Astrocyte (in vitro differentiated cells and primary cell): Measurements from ENCODE around the gene MOGAT3. TPM values are rescaled to one million over a fixed set of nuclear protein-coding genes. Genes with fewer than 3 reads are reported as not detected.

ENCODE experiments used
- DNase-seq: peaks from one replicate; pipeline ENCODE4 v3.0.0-alpha.2; 2010; ENCODE audit warnings: low read depth
- FAIRE-seq: peaks from 2 replicates; lab custom pipeline; 2011; peaks lifted over from hg19 to GRCh38; lab: Jason Lieb, UNC
- H2AFZ ChIP-seq: 2 replicates; pipeline ENCODE4 v1.6.0; 2012; ENCODE audit warnings: low read depth, low read length, inconsistent platforms
- H3K27ac ChIP-seq: 2 replicates; pipeline ENCODE4 v1.5.1; 2011; ENCODE audit warnings: low read depth, low read length, inconsistent platforms
- H3K27me3 ChIP-seq: 2 replicates; pipeline ENCODE4 v1.6.0; 2011; ENCODE audit warnings: low read length, inconsistent platforms; ENCODE audit not compliant: insufficient read depth
- H3K36me3 ChIP-seq: 2 replicates; pipeline ENCODE4 v1.5.1; 2011; ENCODE audit warnings: low read length, inconsistent platforms; ENCODE audit not compliant: insufficient read depth
- H3K4me1 ChIP-seq: 2 replicates; pipeline ENCODE4 v1.5.1; 2011; ENCODE audit warnings: low read length, inconsistent platforms; ENCODE audit not compliant: insufficient read depth
- H3K4me2 ChIP-seq: 2 replicates; pipeline ENCODE4 v1.6.0; 2012; ENCODE audit warnings: low read length, inconsistent platforms
- H3K4me3 ChIP-seq: 2 replicates; pipeline ENCODE4 v1.5.1; 2011; ENCODE audit warnings: low read depth, mild to moderate bottlenecking, low read length, inconsistent platforms; ENCODE audit not compliant: insufficient read depth
- H3K79me2 ChIP-seq: 2 replicates; pipeline ENCODE4 v1.6.0; 2012; ENCODE audit warnings: mild to moderate bottlenecking, low read length, inconsistent platforms; ENCODE audit not compliant: insufficient read depth
- H3K9ac ChIP-seq: 2 replicates; pipeline ENCODE4 v1.6.0; 2012; ENCODE audit warnings: mild to moderate bottlenecking, low read length, inconsistent platforms
- H3K9me3 ChIP-seq: 2 replicates; pipeline ENCODE4 v1.5.1; 2012; ENCODE audit warnings: low read depth, mild to moderate bottlenecking, low read length, inconsistent platforms; ENCODE audit not compliant: insufficient read depth
- H4K20me1 ChIP-seq: 2 replicates; pipeline ENCODE4 v1.6.0; 2012; ENCODE audit warnings: low read length, inconsistent platforms; ENCODE audit not compliant: insufficient read depth
- H3K27ac Mint-ChIP-seq: one replicate; pipeline ENCODE4 v1.8.0; 2021; ENCODE audit warnings: mild to moderate bottlenecking, mixed read lengths; ENCODE audit not compliant: unreplicated experiment
- H3K27me3 Mint-ChIP-seq: one replicate; pipeline ENCODE4 v1.8.0; 2021; ENCODE audit warnings: low read depth, mixed read lengths; ENCODE audit not compliant: unreplicated experiment
- H3K36me3 Mint-ChIP-seq: one replicate; pipeline ENCODE4 v1.8.0; 2021; ENCODE audit warnings: low read depth, mixed read lengths; ENCODE audit not compliant: unreplicated experiment
- H3K4me1 Mint-ChIP-seq: one replicate; pipeline ENCODE4 v1.8.0; 2021; ENCODE audit warnings: low read depth, mixed read lengths; ENCODE audit not compliant: unreplicated experiment
- H3K4me3 Mint-ChIP-seq: one replicate; pipeline ENCODE4 v1.8.0; 2021; ENCODE audit warnings: mild to moderate bottlenecking, moderate library complexity, mixed read lengths; ENCODE audit not compliant: unreplicated experiment
- H3K9me3 Mint-ChIP-seq: one replicate; pipeline ENCODE4 v1.8.0; 2021; ENCODE audit warnings: mild to moderate bottlenecking, mixed read lengths; ENCODE audit not compliant: unreplicated experiment
- CTCF ChIP-seq: IDR thresholded peaks from 2 replicates; pipeline ENCODE4 v1.5.1; 2011; ENCODE audit warnings: low read depth, mild to moderate bottlenecking, inconsistent platforms, low read length, moderate library complexity; ENCODE audit not compliant: insufficient read depth
- EZH2 ChIP-seq: IDR thresholded peaks from 2 replicates; pipeline ENCODE4 v1.6.1; 2012; ENCODE audit warnings: mild to moderate bottlenecking, low read length, inconsistent platforms; ENCODE audit not compliant: insufficient read depth
- total RNA-seq: library from RNA; stranded (reverse); gene quantifications from 2 replicates; pipeline ENCODE4 v1.2.1, GENCODE V29; 2021

Gene MOGAT3
- total RNA-seq, 1 donor from 2014 or later, result not detected

GRCh38 chr7:101165075-101165957 lies 35.5 kb downstream of the MOGAT3 start, which contains the start of gene VGF:
Gene VGF (minus strand): TSS chr7:101165569. CDS start chr7:101164843, 726 bp downstream.
- Histone ChIP-seq H3K79me2 (no peaks in the 10 kb centered on the region), H3K4me2 (peak within 1 kb of the TSS; percentile 91), H3K36me3 (peaks cover 4% of the 10 kb centered on the region), H3K4me3 (peak within 1 kb of the TSS; percentile 41), H3K9ac (no peak within 1 kb of the TSS), H3K27me3 (peaks cover 24% of the 10 kb centered on the region), H4K20me1 (peaks cover 40% of the 10 kb centered on the region), H3K9me3 (no peaks in the 10 kb centered on the region), H3K4me1 (peaks cover 67% of the 10 kb centered on the region), H3K27ac (no peak within 1 kb of the TSS), H2AFZ (peak within 1 kb of the TSS; percentile 13)
- Mint-ChIP-seq H3K27ac (peak within 1 kb of the TSS; percentile 34), H3K36me3 (peaks cover 2% of the 10 kb centered on the region), H3K27me3 (peaks cover 4% of the 10 kb centered on the region), H3K4me3 (peak within 1 kb of the TSS; percentile 80), H3K9me3 (peaks cover 2% of the 10 kb centered on the region), H3K4me1 (peaks cover 41% of the 10 kb centered on the region)
- TF ChIP-seq EZH2 (no peak), CTCF (no peak)
- no peak for FAIRE-seq
- DNase-seq, result peak; percentile 68

- Mint-ChIP-seq H3K36me3 (peaks cover 3% of the 10 kb centered on the region), H3K27ac (peak overlapping the region; percentile 18), H3K9me3 (no peaks in the 10 kb centered on the region), H3K4me3 (peak overlapping the region; percentile 80), H3K27me3 (no peaks in the 10 kb centered on the region), H3K4me1 (peaks cover 45% of the 10 kb centered on the region)
- H3K27me3 ChIP-seq, result peaks cover 16% of the 10 kb centered on the region
- peak overlapping the region; percentile 91 for H3K4me2 ChIP-seq
- no peaks in the 10 kb centered on the region for H3K79me2 ChIP-seq
- peaks cover 4% of the 10 kb centered on the region for H3K36me3 ChIP-seq
- TF ChIP-seq EZH2 (peak; percentile 88), CTCF (no peak)
- DNase-seq, result peak; percentile 51
- no peaks in the 10 kb centered on the region for H3K9me3 ChIP-seq
- peak overlapping the region; percentile 39 for H3K4me3 ChIP-seq
- no peak overlapping the region for H2AFZ ChIP-seq
- H3K9ac ChIP-seq, result no peak overlapping the region
- FAIRE-seq, result no peak
- peaks cover 62% of the 10 kb centered on the region for H3K4me1 ChIP-seq
- H3K27ac ChIP-seq, result no peak overlapping the region
- H4K20me1 ChIP-seq, result peaks cover 46% of the 10 kb centered on the region
These were observed 36.6 kb downstream of the MOGAT3 start for GRCh38 chr7:101164071-101164840.
